ENCODE data around the gene RILPL2.
A peak's percentile ranks its signal among the peaks of the same experiment; 100 is the strongest.
"Not testable (repeated sequence)": the region's sequence is repeated elsewhere in the genome, so short reads cannot be mapped to it uniquely, and the experiment has no call there.

Gene RILPL2, protein sequence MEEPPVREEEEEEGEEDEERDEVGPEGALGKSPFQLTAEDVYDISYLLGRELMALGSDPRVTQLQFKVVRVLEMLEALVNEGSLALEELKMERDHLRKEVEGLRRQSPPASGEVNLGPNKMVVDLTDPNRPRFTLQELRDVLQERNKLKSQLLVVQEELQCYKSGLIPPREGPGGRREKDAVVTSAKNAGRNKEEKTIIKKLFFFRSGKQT

DNA sequence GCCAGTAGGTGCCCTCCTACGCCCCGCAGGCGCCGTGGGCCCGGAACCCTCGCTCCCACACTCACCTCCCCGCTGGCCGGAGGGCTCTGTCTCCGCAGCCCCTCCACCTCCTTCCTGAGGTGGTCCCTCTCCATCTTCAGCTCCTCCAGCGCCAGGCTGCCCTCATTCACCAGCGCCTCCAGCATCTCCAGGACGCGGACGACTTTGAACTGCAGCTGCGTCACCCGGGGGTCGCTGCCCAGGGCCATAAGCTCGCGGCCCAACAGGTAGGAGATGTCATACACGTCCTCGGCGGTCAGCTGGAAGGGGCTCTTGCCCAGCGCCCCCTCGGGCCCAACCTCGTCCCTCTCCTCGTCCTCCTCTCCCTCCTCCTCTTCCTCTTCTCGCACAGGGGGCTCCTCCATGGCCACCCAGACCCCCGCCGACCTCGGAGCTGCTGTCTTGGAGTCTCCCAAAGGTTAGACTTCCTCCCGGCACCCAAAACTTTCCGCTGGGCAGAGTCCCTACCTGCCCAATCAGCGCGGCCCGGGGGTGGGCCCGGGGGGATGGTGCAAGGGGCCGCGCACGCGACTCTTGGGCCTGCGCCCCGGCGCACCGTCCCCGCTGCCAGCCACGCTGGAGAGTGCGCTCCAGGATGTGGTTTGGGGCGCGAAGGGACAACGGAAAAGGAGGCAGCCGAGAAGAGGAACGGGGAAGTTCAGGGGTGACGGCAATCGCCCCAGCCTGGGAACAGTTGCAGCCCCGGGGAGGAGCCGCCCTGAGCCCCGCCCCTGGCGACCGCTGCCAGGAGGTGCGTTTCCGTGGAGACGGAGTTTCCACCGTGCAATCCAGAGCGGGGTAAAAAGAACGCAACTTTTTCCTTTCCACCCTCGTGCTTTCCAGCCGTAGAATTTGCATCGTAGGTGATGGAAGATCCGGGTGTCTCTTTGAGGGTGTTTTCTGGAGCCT lies at the start of gene RILPL2:
Gene RILPL2 (minus strand): TSS at position 668 of the 948 bp plus-strand sequence. CDS start 264 bp downstream, at position 404.
- DNase-seq (ENCODE audit: low read depth): peak; percentile 81

DNA sequence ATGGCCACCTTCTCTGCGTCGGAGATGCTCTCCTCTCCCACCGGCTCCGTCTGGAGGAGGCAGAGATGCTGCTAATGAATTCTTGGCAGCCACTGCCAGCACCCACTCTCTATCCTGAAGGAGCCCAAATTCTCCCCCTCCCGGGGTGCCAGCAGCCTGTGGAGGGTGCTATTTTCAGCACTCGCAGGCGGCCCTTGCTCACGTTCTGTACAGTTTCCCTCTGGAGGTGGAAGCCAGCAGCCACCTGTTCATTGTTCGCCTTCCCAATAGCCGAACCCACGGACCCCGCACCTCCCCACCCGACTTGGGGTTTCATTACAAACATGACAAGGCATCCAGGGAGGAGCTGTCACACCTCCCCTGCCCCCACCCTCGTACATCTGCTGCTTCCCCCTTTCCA lies 49.3 kb upstream of the RILPL2 start:
- DNase-seq (ENCODE audit: low read depth): no peak

DNA sequence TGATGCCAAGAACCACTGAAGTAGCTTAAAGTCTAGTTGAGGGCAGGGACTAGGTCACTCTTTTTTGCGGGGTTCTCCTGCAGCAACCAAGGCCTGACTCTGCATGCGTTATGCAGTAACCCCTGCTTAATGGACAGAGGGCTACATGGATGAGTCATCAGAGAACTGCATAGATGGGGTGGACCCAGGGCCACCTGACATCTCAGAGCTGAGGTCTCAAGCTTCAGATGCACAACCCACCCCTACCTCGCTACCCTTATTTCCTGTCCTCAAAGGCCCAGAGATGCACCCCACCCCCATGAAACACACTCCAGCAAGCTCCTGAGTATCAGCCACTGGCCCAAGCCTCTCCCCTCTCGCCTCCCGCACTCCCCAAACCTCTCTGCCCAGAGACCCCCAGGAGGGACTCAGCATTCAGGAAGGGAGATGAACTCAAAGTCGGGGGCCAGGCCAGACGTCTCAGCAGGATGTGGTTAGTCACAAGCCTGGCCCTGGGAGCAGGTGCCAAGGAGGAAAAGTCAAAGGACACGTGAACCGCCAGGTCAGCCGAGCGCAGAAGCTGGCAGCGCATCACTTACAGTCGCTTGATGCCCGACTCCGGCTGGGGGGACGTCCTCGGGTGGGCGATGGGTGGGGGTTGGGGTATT lies 47.2 kb upstream of the RILPL2 start:
- no peak for DNase-seq (ENCODE audit: low read depth)

DNA sequence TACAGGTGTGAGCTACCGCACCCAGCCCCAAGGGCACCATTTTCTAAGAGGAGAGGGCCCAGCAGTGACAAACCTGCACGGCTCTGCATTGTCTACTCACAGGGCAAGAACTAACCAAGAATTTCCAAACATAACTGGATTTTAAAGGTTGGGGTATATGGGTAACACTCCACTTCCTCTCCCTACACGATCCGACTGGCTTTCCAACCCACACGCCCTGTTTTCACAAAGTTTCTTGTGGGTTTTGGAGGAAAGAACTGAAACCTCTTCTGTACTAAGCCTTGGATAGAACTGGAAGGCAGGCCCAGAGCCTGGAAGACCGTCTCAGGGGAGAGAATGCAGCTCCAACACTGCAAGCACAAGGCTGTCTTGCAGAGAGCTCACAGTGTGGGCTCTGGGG lies 46.4 kb upstream of the RILPL2 start:
- DNase-seq (ENCODE audit: low read depth): no peak

DNA sequence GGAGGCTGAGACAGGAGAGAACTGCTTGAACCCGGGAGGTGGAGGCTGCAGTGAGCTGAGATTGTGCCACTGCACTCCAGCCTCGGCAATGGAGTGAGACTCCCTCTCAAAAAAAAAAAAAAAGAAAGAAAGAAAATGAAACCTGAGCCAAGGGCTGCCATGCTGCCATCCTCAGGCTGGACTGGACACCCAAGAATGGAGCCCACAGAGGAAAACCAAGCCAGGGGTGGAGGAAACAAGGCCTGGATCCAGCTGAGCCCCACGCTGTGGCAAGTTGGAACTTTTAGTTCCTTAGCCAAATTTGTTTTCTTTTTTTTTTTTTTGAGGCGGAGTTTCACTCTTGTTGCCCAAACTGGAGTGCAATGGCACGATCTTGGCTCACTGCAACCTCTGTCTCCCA lies 44.8 kb upstream of the RILPL2 start:
- not testable (repeated sequence) for DNase-seq (ENCODE audit: low read depth)

DNA sequence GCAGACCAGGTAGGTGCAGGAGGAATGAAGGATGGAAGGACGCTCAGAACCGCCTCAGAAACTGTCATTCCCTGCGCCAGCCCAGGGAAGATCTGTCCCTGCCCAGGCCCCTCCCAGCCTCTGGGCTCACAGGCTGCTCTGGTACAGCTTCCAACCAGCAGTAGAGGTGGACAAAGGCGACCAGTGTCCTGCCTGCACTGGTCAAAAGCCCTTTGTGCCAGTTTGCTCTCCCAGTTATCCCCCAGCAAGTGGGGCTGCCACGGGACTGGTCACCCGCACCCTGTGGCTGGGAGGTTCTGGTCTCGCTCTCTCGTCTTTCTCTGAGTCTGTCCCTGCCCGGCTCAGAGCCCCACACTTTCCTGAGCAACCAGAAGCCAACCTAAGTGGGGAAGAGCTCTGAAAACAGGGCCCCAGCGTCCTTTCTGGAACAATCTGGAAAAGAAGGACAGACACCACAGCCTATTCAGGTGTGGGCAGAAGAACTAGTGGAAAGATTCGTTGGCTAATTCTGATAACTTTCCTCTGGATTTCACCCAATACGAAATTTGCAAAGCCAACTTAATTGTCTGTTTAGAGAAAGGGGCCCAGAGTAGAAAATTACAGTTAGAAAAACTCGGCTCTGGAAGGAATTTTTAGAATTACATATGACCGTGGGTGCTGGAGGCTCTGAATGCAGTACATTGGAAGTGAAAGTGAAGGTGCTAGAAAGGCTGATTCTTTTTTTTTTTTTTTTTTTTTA lies 43.1 kb upstream of the RILPL2 start:
- no peak for DNase-seq (ENCODE audit: low read depth)

DNA sequence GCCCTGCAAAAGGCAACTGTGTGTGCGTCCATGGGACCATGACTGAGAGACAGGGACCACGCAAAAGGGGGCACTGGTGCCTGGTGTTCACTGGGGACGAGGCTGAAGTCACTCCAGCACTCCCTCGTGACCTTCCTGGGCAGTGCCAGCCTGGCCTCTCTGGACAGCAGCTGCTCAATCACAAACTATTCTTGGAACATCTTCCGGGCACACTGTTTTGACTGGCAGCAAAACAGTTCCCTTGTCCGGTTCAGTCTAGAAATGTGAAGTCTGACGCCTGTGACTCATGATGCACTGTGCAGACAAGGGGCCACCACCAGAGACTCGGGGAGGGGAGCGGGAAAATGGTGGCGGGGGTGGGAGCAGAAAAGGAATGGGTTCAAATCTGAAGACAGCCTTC lies 42.3 kb upstream of the RILPL2 start:
- no peak for DNase-seq (ENCODE audit: low read depth)

DNA sequence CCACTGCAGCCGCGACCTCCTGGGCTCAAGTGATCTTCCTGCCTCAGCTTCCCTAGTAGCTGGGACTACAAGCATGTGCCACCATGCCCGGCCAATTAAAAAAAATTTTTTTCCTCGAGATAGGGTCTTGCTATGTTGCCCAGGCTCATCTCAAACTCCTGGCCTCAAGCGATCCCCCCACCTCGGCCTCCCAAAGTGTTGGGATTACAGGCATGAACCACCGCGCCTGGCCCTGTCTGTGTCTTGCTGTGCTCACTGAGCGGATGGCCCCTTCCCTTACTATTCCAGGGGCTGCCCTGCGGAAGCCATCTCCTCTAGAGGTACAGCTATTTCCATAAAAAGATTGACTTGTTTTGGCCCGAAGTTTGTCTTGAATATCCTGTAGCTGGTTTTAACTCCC lies 41.6 kb upstream of the RILPL2 start:
- no peak for DNase-seq (ENCODE audit: low read depth)

DNA sequence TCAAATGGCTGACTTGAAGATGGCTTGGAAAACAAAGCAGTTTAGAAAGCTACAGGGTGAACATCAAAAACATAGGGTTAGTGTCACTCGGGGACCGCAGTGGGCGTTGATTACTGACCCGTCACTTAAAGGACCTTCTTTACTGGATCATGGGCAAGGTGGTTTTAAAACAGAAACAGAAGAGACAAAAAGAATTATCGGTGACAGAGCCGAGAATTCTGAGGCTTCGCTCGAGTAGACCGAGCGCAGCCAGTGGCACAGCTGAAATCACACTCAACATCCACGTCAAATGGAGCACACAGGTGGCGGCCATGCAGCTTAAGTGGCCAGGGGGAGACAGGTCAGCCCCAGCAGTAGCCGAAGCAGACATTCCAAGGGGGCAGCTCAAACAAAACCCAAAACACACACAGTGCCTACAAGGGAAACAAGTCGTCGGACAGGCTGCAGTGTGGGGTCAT lies 38.8 kb upstream of the RILPL2 start:
- DNase-seq (ENCODE audit: low read depth): no peak

DNA sequence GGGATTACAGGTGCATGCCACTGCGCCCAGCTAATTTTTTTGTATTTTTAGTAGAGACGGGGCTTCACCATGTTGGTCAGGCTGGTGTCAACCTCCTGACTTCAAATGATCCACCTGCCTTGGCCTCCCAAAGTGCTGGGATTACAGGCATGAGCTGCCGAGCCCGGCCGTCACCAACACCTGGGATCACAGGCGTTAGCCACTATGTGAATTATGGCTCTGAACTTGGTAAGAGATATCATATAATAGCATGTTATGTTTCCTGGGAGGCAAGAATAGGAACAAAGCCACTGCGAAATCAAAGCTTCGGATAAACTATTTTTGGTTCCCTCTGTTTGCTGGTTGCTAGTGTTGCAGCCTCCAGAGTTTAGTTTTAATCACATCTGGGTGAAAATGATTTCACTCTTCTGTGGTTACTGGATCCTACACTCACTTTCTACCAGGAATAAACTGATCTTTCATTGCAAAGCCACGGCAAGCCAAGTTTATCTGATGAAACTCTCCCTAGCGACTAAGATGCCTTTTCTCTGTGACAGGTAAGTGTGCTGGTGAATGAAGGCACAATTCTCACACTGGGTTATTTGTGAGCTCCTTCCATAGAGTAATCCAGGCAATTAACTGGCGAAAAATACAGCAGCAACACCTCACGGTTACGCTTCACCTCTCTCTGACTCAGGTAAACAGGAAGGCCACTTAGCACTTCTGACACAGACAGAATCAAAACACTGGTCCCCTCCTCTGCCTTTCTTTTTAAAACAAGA lies 38.2 kb upstream of the RILPL2 start:
- no peak for DNase-seq (ENCODE audit: low read depth)

DNA sequence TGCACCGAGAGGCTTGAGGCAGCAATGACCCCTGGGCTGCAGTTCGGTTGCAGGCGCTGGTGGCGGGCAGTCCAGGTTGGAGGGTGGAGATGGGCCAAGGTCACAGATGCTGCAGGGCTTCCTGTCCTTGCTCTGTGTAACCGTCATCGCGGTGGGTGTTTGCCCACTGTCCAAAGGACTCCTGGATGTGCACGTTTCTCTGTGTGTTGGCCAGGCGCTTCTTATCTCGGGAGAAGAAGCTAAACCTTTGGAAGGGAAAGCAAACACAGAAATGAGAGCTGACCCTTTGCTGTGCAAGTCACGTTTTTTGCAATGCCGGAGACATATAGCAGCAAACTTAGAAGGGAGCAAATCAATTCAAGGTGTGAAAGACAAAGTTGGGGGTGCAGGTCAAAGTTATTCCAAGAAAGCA lies 36.0 kb upstream of the RILPL2 start:
- DNase-seq (ENCODE audit: low read depth): no peak

DNA sequence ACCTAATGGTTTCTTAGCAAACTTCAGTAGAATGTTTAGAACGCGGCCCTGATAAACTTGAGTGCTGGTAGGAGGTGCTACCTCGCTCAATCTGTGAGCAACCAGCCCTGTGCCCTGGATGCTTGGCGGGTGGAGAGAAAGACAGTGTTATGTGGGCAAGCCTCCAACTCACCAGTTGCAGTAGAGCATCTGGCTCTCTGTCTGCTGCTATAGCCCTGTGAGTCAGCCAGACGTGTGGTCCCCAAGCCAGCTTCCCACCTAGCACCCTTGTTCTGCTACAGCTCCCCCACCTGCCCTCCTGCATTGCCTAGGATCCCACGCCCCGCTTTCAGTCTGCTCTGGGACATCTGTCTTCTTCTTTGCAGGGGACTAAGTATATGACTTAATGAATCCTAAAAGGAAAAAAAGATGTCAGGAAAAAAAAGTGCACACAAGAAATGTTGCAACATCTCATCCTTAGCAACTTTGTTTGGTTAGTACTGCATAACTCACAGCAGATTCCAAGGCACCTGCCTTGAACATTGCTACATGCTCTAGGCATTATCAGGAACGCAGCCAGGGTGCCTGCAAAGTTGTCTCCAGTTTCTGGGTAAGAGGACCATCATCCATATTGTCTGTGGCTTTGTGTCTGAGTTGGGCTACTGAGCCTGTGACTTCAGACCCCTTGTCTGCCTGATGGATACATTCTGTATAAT lies 35.0 kb upstream of the RILPL2 start:
- DNase-seq (ENCODE audit: low read depth): no peak

DNA sequence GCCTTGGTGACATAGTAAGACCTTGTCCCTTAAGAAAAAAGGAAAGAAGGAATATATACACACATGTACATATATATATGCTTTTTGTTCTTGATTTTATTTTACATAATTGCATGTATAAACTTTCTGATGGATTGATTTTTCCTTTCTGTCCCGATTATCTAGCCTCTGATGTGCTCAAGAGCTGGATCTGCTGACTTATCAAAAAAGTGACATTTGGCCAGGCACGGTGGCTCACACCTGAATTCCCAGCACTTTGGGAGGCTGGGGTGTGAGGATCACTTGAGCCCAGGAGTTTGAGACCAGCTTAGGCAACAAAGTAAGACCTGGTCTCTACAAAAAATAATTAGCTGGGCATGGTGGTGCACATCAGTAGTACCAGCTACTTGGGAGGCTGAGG lies 33.5 kb upstream of the RILPL2 start:
- DNase-seq (ENCODE audit: low read depth): no peak

DNA sequence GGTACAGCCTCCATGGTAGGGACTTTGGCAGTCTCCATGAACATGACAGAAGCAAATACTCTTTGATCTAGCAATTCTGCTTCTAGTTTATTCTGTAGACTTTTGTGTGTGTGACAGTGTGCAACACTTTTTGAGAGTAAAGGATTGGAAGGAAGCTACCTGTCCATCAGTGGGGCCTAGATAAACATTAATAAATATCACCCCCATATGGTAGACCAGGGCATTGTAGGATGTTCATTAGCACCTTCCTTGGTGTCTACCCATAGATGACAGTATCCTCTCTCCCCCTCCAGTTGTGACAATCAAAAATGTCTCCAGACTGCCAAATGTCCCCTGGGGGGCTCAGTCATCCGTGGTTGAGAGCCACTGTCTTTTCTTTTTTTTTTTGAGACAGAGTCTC lies 32.3 kb upstream of the RILPL2 start:
- DNase-seq (ENCODE audit: low read depth): no peak

DNA sequence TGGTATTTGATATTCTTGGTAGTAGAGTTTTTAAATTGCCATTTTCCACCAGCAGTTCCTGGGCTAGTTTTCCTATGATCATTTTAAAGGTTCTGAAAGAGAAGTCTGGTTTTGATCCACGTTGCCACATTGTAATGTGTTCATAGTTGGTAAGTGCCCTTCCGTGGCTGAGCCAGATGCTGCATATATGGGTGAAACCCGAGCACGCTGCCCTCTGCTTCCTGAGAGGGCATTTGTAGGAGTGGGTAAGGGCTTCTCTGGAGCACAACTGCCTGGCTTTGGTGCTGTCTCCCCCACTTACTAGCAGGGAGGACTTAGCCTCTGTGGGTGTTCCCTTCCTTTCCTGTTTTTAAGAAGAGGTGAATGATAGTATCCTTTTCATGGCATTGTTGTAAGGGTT lies 28.6 kb upstream of the RILPL2 start:
- no peak for DNase-seq (ENCODE audit: low read depth)

DNA sequence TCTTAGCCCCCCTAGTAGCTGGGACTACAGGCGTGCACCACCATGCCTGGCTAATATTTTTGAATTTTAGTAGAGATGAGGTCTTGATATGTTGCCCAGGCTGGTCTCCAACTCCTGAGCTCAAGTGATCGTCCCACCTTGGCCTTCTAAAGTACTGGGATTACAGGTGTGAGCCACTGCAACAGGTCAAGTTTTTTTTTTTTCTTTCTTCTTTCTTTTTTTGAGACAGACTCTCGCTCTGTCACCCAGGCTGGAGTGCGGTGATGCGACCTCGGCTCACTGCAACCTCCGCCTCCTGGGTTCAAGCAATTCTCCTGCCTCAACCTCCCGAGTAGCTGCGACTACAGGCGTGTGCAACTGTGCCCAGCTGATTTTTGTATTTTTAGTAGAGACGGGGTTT lies 26.7 kb upstream of the RILPL2 start:
- DNase-seq (ENCODE audit: low read depth): not testable (repeated sequence)

DNA sequence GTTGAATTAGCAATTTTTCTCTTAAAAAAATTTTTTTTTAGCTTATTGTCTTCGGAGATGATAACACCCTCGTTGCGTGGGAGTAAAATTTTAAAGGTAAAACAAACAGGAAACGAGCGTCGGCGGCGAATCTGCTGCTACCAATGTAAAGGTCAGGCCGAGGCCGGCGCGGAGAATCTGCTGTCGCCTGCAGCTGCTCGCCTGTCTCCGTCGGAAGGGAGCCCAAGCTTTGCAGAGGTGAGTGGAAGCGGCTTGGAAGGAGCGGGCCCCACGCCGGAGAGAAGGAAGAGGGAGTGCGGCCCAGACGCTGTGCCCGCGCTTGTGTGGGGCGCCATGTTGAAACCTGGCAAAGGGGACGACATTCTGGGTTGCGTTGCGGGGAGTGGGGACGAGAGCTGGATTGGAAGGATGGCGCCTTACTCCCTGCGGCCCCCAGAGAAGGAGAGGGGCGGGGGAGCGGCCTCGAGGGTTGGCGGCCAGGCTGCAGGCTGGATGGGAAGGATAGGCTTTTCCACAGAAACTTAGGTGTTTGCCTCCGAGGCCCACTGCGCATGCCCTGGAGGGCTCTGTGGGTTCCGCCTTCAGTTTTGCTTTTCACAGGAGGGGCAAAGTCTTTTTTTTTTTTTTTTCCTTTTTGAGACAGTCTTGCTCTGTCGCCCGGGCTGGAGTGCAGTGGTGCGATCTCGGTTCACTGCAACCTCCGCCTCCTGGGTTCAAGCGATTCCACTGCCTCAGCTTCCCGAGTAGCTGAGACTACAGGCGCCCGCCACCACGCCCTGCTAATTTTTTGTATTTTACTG lies 21.7 kb upstream of the RILPL2 start, which contains the start of gene SNRNP35:
Gene SNRNP35 (plus strand): TSS at position 160 of the 800 bp plus-strand sequence. CDS start 7,402 bp downstream, outside the sequence.
- peak; percentile 75 for DNase-seq (ENCODE audit: low read depth)

DNA sequence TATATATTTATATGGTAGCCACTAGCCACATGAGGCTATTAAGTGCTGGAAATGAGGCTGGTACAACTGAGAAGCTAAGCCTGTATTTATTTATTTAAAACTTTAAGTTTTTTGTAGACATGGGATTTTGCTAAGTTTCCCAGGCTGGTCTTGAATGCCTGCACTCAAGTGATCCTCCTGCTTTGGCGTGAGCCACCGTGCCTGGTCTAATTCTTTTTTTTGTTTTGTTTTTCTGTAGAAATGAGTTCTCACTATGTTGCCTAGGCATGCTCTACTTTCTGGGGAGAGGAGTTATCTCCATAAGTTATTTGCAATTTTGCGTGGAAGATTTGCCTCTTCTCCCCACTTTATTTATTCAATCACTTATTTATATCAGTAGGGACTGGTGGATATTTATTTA lies 16.7 kb upstream of the RILPL2 start:
- DNase-seq (ENCODE audit: low read depth): no peak

DNA sequence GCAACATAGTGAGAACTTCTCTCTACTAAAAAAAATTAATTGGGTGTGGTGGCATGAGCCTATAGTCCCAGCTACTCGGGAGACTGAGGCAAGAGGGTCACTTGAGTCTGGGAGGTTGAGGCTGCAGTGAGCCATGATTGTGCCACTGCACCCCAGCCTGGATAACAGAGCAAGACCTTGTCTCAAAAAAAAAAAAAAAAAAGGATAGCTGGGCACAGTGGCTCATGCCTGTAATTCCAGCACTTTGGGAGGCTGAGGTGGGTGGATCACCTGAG lies 15.7 kb upstream of the RILPL2 start:
- DNase-seq (ENCODE audit: low read depth): not testable (repeated sequence)

DNA sequence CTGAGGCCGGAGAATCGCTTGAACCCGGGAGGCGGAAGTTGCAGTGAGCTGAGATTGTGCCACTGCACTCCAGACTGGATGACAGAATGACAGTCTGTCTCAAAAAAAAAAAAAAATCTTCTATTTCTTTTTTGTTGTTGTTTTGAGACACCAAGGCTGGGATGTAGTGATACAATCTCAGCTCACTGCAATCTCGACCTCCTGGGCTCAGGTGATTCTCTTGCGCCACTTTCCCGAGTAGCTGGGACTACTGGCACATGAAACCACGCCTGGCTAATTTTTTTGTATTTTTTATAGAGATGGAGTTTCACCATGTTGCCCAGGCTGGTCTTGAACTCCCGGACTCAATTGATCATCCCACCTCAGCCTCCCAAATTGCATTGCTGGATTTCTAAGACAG lies 14.2 kb upstream of the RILPL2 start:
- no peak for DNase-seq (ENCODE audit: low read depth)

Data from activated gamma-delta T cell treated with anti-CD3 and anti-CD28 coated beads, Interleukin-2, amount 50 U/mL, for 16 hours (primary cell).